CD14-positive monocyte (primary cell): Measurements from ENCODE around the gene PDE6G. TPM values are rescaled to one million over a fixed set of nuclear protein-coding genes. Genes with fewer than 3 reads are reported as not detected.
A peak's percentile ranks its signal among the peaks of the same experiment; 100 is the strongest.

Experiments used
- DNase-seq, 3 donors: peaks; one replicate each; pipeline ENCODE4 v3.0.0-alpha.2; 2011 to 2022
- H2AFZ ChIP-seq: 2 replicates; pipeline ENCODE4 v1.6.0; 2012; ENCODE audit warnings: mild to moderate bottlenecking, low read depth, low read length, inconsistent platforms; ENCODE audit not compliant: insufficient read depth, poor library complexity, severe bottlenecking
- H3K27ac ChIP-seq, 2 donors: 1 replicate in 1 of 2; 2 replicates in 1 of 2; pipeline ENCODE4 v1.5.1; 2012 to 2013; ENCODE audit warnings: low read length in 2 of 2, control low read depth in 1 of 2, inconsistent platforms in 1 of 2, low read depth in 1 of 2, mild to moderate bottlenecking in 1 of 2
- H3K27me3 ChIP-seq, 2 donors: one replicate each; pipeline versions ENCODE4 v1.6.0 to v1.6.1; 2011 to 2013; ENCODE audit warnings: low read length in 2 of 2; ENCODE audit not compliant: control insufficient read depth in 2 of 2, insufficient read depth in 2 of 2
- H3K36me3 ChIP-seq, 2 donors: replicated peaks in 1 of 2; 1 replicate in 1 of 2; 2 replicates in 1 of 2; pipeline versions ENCODE4 v1.5.1 to v1.6.1; 2012 to 2013; ENCODE audit warnings: low read length in 2 of 2, control low read depth in 1 of 2, inconsistent platforms in 1 of 2, mild to moderate bottlenecking in 1 of 2; ENCODE audit not compliant: insufficient read depth in 2 of 2, control insufficient read depth in 1 of 2
- H3K4me1 ChIP-seq, 2 donors: 1 replicate in 1 of 2; 2 replicates in 1 of 2; pipeline versions ENCODE4 v1.5.1 to v1.6.1; 2012 to 2013; ENCODE audit warnings: low read length in 2 of 2, control low read depth in 1 of 2, inconsistent platforms in 1 of 2, mild to moderate bottlenecking in 1 of 2, moderate library complexity in 1 of 2; ENCODE audit not compliant: insufficient read depth in 2 of 2, control insufficient read depth in 1 of 2
- H3K4me2 ChIP-seq: replicated peaks from 2 replicates; pipeline ENCODE3; 2012; ENCODE audit warnings: low read length, moderate library complexity, mild to moderate bottlenecking; ENCODE audit not compliant: poor library complexity, severe bottlenecking; ENCODE audit errors: extremely low read depth
- H3K4me3 ChIP-seq, 3 experiments: fragments of 200-600 bp in 1 of 3; sonication (generic) in 1 of 3; replicated peaks in 1 of 3; 1 replicate in 2 of 3; 2 replicates in 1 of 3; pipeline ENCODE4 v1.5.1; 2011 to 2013; ENCODE audit warnings: low read length in 3 of 3, mild to moderate bottlenecking in 3 of 3, control low read depth in 2 of 3, low read depth in 2 of 3, inconsistent platforms in 1 of 3, moderate library complexity in 1 of 3
- H3K79me2 ChIP-seq: 2 replicates; pipeline ENCODE4 v1.6.0; 2012; ENCODE audit warnings: mild to moderate bottlenecking, control low read depth, inconsistent platforms, low read length, moderate library complexity; ENCODE audit not compliant: insufficient read depth
- H3K9ac ChIP-seq: 2 replicates; pipeline ENCODE4 v1.6.0; 2017; ENCODE audit warnings: low read length, mild to moderate bottlenecking; ENCODE audit not compliant: insufficient read depth, poor library complexity, severe bottlenecking
- H3K9me3 ChIP-seq, 2 donors: replicated peaks in 1 of 2; 1 replicate in 1 of 2; 2 replicates in 1 of 2; pipeline versions ENCODE4 v1.5.1 to v1.6.1; 2012 to 2013; ENCODE audit warnings: low read length in 2 of 2, control low read depth in 1 of 2; ENCODE audit not compliant: control insufficient read depth in 1 of 2, insufficient read depth in 1 of 2
- H4K20me1 ChIP-seq: 2 replicates; pipeline ENCODE4 v1.6.0; 2012; ENCODE audit warnings: mild to moderate bottlenecking, low read length, control low read depth, moderate library complexity; ENCODE audit not compliant: insufficient read depth
- H3K27ac Mint-ChIP-seq, 7 donors: one replicate each; pipeline ENCODE4 v1.8.0; 2020; ENCODE audit warnings: mild to moderate bottlenecking in 7 of 7, mixed read lengths in 7 of 7, moderate library complexity in 6 of 7, inconsistent platforms in 2 of 7
- H3K27me3 Mint-ChIP-seq, 3 donors: one replicate each; pipeline ENCODE4 v1.8.0; 2021 to 2022; ENCODE audit warnings: low read depth in 3 of 3, mild to moderate bottlenecking in 3 of 3, mixed read lengths in 3 of 3, moderate library complexity in 3 of 3, inconsistent platforms in 1 of 3
- H3K36me3 Mint-ChIP-seq, 2 donors: one replicate each; pipeline ENCODE4 v1.8.0; 2020; ENCODE audit warnings: mixed read lengths in 2 of 2, inconsistent platforms in 1 of 2, mild to moderate bottlenecking in 1 of 2
- H3K4me1 Mint-ChIP-seq: one replicate; pipeline ENCODE4 v1.8.0; 2020; ENCODE audit warnings: mild to moderate bottlenecking, mixed read lengths
- H3K4me3 Mint-ChIP-seq, 2 donors: one replicate each; pipeline ENCODE4 v1.8.0; 2020; ENCODE audit warnings: mild to moderate bottlenecking in 2 of 2, mixed read lengths in 2 of 2, moderate library complexity in 1 of 2
- H3K9me3 Mint-ChIP-seq, 7 donors: one replicate each; pipeline ENCODE4 v1.8.0; 2020 to 2022; ENCODE audit warnings: mixed read lengths in 7 of 7, mild to moderate bottlenecking in 6 of 7, moderate library complexity in 6 of 7, inconsistent platforms in 2 of 7
- CTCF ChIP-seq: fragments of 200-600 bp; IDR thresholded peaks from one replicate; pipeline ENCODE4 v1.8.0; 2022; ENCODE audit warnings: antibody characterized with exemption, mild to moderate bottlenecking
- WGBS: methylation state at CpG from one replicate; pipeline ENCODE4 v1.1.5; 2013; ENCODE audit warnings: missing lambda C conversion rate; ENCODE audit not compliant: insufficient coverage; 5-methylcytosine and 5-hydroxymethylcytosine counted together
- intact Hi-C, 2 donors: fragments of 100-400 bp; cut with micrococcal nuclease; formaldehyde crosslinking; loops; one replicate each; pipeline versions ENCODE4 v1.15.0 to v1.15.1; 2023
- polyA plus RNA-seq, 3 donors: library from polyadenylated mRNA; depleted of rRNA in 1 of 3; unstranded in 2 of 3; stranded (reverse) in 1 of 3; fragments of 300-500 nt in 2 of 3; fragments of >200 nt in 1 of 3; fragmentation: Illumina TruSeq in 2 of 3; gene quantifications; 1 replicate in 2 of 3; 2 replicates in 1 of 3; pipeline ENCODE4 v1.2.3, GENCODE V29; 2012 to 2021

Gene PDE6G
- polyA plus RNA-seq, 3 donors, result 8.9 to 12.0 (median 11.5) TPM

GRCh38 chr17:81682565-81683207, 26.3 kb upstream of the PDE6G start:
- peak overlapping the region; percentile 84 to 91 for H3K4me3 Mint-ChIP-seq
- Histone ChIP-seq H3K27ac (peak overlapping the region in 1 of 2 donors; percentile 94), H4K20me1 (peaks cover 38% of the 10 kb centered on the region), H3K9me3 (no peaks in the 10 kb centered on the region), H2AFZ (peak overlapping the region; percentile 93), H3K4me2 (peak overlapping the region; percentile 93), H3K4me3 (peak overlapping the region; percentile 84 to 99 (median 97)), H3K27me3 (no peaks in the 10 kb centered on the region), H3K36me3 (peaks cover 32 to 34% of the 10 kb centered on the region in 2 donors), H3K9ac (peak overlapping the region; percentile 98), H3K4me1 (peaks cover 22 to 25% of the 10 kb centered on the region in 2 donors), H3K79me2 (peaks cover 62% of the 10 kb centered on the region)
- no peaks in the 10 kb centered on the region for H3K9me3 Mint-ChIP-seq
- H3K4me1 Mint-ChIP-seq, result peaks cover 25% of the 10 kb centered on the region
- peak overlapping the region in 6 of 7 donors; percentile 2 to 90 (median 73) for H3K27ac Mint-ChIP-seq
- peaks cover 25 to 40% of the 10 kb centered on the region in 2 donors for H3K36me3 Mint-ChIP-seq
- intact Hi-C loops, result loop anchor here (1.0 to 2.0 kb wide), 3 partner anchors 15 to 20 kb away; partner anchors contain the start of genes CCDC137 (in 1 of the 2), MRPL12 (in 1 of the 2) and OXLD1 (in 1 of the 2)
- no peak for TF ChIP-seq CTCF
- peaks cover 0 to 1% (median 0%) of the 10 kb centered on the region in 3 donors for H3K27me3 Mint-ChIP-seq
- DNase-seq, result no peak
- 56% methylated on average over 18 of the region's 19 CpGs for WGBS

- no peak overlapping the region for H3K4me3 ChIP-seq
- H3K4me1 ChIP-seq, result peaks cover 22 to 25% of the 10 kb centered on the region in 2 donors
- Mint-ChIP-seq H3K27ac (no peak overlapping the region), H3K27me3 (peaks cover 0 to 1% (median 0%) of the 10 kb centered on the region in 3 donors), H3K36me3 (peaks cover 15 to 30% of the 10 kb centered on the region in 2 donors), H3K9me3 (peaks cover 0 to under 1% (median 0%) of the 10 kb centered on the region in 7 donors), H3K4me1 (peaks cover 25% of the 10 kb centered on the region), H3K4me3 (no peak overlapping the region)
- H3K79me2 ChIP-seq, result peaks cover 52% of the 10 kb centered on the region
- no peak overlapping the region for H2AFZ ChIP-seq
- peaks cover 22 to 24% of the 10 kb centered on the region in 2 donors for H3K36me3 ChIP-seq
- no peaks in the 10 kb centered on the region for H3K9me3 ChIP-seq
- H3K27ac ChIP-seq, result no peak overlapping the region
- no peak for DNase-seq
- intact Hi-C loops, result loop anchor here in 1 of 2 donors (2.0 kb wide), 1 partner anchor 21 kb away; the partner anchor contains the start of gene MRPL12
- H3K9ac ChIP-seq, result no peak overlapping the region
- no peak overlapping the region for H3K4me2 ChIP-seq
- H3K27me3 ChIP-seq, result no peaks in the 10 kb centered on the region
- 98% methylated on average over 15 of the region's 17 CpGs for WGBS
- TF ChIP-seq CTCF, result no peak
- H4K20me1 ChIP-seq, result peaks cover 28% of the 10 kb centered on the region
These were observed 25.3 kb upstream of the PDE6G start for GRCh38 chr17:81681672-81682071.
